Measurements from ENCODE around the gene C11orf97.

- no peak for TF ChIP-seq MAZ (IDR thresholded peaks at IDR 0.05; ENCODE audit: borderline replicate concordance, low read depth, low read length)
- no peak for TF ChIP-seq RCOR1 (IDR thresholded peaks at IDR 0.05; ENCODE audit: low read depth, low read length)
- no peak for TF ChIP-seq EP300 (IDR thresholded peaks at IDR 0.05)
- TF ChIP-seq, protein P1, sequence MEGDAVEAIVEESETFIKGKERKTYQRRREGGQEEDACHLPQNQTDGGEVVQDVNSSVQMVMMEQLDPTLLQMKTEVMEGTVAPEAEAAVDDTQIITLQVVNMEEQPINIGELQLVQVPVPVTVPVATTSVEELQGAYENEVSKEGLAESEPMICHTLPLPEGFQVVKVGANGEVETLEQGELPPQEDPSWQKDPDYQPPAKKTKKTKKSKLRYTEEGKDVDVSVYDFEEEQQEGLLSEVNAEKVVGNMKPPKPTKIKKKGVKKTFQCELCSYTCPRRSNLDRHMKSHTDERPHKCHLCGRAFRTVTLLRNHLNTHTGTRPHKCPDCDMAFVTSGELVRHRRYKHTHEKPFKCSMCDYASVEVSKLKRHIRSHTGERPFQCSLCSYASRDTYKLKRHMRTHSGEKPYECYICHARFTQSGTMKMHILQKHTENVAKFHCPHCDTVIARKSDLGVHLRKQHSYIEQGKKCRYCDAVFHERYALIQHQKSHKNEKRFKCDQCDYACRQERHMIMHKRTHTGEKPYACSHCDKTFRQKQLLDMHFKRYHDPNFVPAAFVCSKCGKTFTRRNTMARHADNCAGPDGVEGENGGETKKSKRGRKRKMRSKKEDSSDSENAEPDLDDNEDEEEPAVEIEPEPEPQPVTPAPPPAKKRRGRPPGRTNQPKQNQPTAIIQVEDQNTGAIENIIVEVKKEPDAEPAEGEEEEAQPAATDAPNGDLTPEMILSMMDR (IDR thresholded peaks at IDR 0.05) = no peak
- no peak for TF ChIP-seq SMC3 (IDR thresholded peaks at IDR 0.05)
- TF ChIP-seq PBX3 (IDR thresholded peaks at IDR 0.05) = no peak
- TF ChIP-seq, protein P2, sequence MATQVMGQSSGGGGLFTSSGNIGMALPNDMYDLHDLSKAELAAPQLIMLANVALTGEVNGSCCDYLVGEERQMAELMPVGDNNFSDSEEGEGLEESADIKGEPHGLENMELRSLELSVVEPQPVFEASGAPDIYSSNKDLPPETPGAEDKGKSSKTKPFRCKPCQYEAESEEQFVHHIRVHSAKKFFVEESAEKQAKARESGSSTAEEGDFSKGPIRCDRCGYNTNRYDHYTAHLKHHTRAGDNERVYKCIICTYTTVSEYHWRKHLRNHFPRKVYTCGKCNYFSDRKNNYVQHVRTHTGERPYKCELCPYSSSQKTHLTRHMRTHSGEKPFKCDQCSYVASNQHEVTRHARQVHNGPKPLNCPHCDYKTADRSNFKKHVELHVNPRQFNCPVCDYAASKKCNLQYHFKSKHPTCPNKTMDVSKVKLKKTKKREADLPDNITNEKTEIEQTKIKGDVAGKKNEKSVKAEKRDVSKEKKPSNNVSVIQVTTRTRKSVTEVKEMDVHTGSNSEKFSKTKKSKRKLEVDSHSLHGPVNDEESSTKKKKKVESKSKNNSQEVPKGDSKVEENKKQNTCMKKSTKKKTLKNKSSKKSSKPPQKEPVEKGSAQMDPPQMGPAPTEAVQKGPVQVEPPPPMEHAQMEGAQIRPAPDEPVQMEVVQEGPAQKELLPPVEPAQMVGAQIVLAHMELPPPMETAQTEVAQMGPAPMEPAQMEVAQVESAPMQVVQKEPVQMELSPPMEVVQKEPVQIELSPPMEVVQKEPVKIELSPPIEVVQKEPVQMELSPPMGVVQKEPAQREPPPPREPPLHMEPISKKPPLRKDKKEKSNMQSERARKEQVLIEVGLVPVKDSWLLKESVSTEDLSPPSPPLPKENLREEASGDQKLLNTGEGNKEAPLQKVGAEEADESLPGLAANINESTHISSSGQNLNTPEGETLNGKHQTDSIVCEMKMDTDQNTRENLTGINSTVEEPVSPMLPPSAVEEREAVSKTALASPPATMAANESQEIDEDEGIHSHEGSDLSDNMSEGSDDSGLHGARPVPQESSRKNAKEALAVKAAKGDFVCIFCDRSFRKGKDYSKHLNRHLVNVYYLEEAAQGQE (IDR thresholded peaks at IDR 0.05) = no peak
- no peak for TF ChIP-seq SREBF2 (IDR thresholded peaks at IDR 0.05)
- no peak for TF ChIP-seq RFX5 (IDR thresholded peaks at IDR 0.05)
- TF ChIP-seq GATA3 (IDR thresholded peaks at IDR 0.05; ENCODE audit: borderline replicate concordance) = no peak
- no peak for TF ChIP-seq RNF2 (IDR thresholded peaks at IDR 0.05; ENCODE audit: borderline replicate concordance, low read depth)
- TF ChIP-seq POLR2A (IDR thresholded peaks at IDR 0.05; ENCODE audit: low read length) = no peak
- no peak for TF ChIP-seq CEBPB (IDR thresholded peaks at IDR 0.05)
These were observed 38.3 kb downstream of the C11orf97 start for GRCh38 chr11:94550513-94550912.

All from A549 (cell line).